ENCODE results near the gene RBM39. TPM values are rescaled to one million over a fixed set of nuclear protein-coding genes. Genes with fewer than 3 reads are reported as not detected.
"Not testable (repeated sequence)": the region's sequence is repeated elsewhere in the genome, so short reads cannot be mapped to it uniquely, and the experiment has no call there.

The RBM39 gene
- total RNA-seq, 2 donors from 2014 or later = 276 to 332 TPM

DNA sequence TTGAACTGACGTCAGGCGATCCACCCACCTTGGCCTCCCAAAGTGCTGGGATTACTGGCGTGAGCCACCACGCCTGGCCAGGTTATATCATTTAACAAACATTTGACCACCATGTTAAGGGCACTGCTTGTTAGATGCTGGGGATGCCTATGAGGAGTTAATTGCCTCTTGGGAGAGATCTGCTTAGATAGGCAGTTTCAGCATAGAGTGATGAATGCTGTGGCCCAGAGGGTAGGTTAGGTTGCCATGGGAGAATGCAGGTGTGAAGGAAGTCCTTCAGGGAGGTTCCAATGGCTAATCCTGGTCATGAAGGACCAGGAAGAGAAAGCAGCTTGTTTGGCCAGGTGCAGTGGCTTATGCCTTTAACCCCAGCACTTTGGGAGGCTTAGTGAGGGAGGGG is 46.7 kb upstream of the RBM39 start:
- no peaks in the 10 kb centered on the region for H3K27me3 Mint-ChIP-seq (ENCODE audit: insufficient read depth)
- no peak overlapping the region for H3K27ac Mint-ChIP-seq
- H3K9ac ChIP-seq (ENCODE audit: extremely low read depth, low read length, poor library complexity, severe bottlenecking) = no peak overlapping the region
- no peak overlapping the region for H3K4me3 ChIP-seq (ENCODE audit: low read length)
- peaks cover 3% of the 10 kb centered on the region for H3K4me1 Mint-ChIP-seq
- no peak for TF ChIP-seq CTCF (conservative IDR thresholded peaks at IDR 0.05)
- H3K27me3 ChIP-seq (ENCODE audit: control insufficient read depth, insufficient read depth, low read length, poor library complexity, severe bottlenecking) = no peaks in the 10 kb centered on the region
- DNase-seq = no peak
- no peaks in the 10 kb centered on the region for H3K4me1 ChIP-seq (ENCODE audit: control insufficient read depth, insufficient read depth, low read length)
- no peaks in the 10 kb centered on the region for H3K9me3 Mint-ChIP-seq
- H3K27ac ChIP-seq (ENCODE audit: low read depth, low read length) = no peak overlapping the region
- no peaks in the 10 kb centered on the region for H3K9me3 ChIP-seq (ENCODE audit: control insufficient read depth, low read length)
- H3K4me3 Mint-ChIP-seq = no peak overlapping the region
- H3K36me3 Mint-ChIP-seq (ENCODE audit: low read depth) = peaks cover 15% of the 10 kb centered on the region
- H3K36me3 ChIP-seq (ENCODE audit: control insufficient read depth, insufficient read depth, low read length) = peaks cover 4% of the 10 kb centered on the region
- WGBS, 2 experiments (ENCODE audit: insufficient coverage in 1 of 2, insufficient read length in 1 of 2) = 97% methylated on average over 4 of the region's 4 CpGs; no CpG with 5 or more reads in 1 of the 2 experiments

- H3K27me3 Mint-ChIP-seq (ENCODE audit: insufficient read depth); H3K27me3 ChIP-seq (ENCODE audit: control insufficient read depth, insufficient read depth, low read length, poor library complexity, severe bottlenecking); H3K4me1 Mint-ChIP-seq; H3K9me3 ChIP-seq (ENCODE audit: control insufficient read depth, low read length); H3K4me3 ChIP-seq (ENCODE audit: low read length); H3K4me1 ChIP-seq (ENCODE audit: control insufficient read depth, insufficient read depth, low read length); H3K27ac Mint-ChIP-seq; DNase-seq; H3K27ac ChIP-seq (ENCODE audit: low read depth, low read length); H3K4me3 Mint-ChIP-seq; H3K9me3 Mint-ChIP-seq; H3K9ac ChIP-seq (ENCODE audit: extremely low read depth, low read length, poor library complexity, severe bottlenecking): not testable (repeated sequence)
- peaks cover 15% of the 10 kb centered on the region for H3K36me3 Mint-ChIP-seq (ENCODE audit: low read depth)
- peaks cover 16% of the 10 kb centered on the region for H3K36me3 ChIP-seq (ENCODE audit: control insufficient read depth, insufficient read depth, low read length)
- WGBS, 2 experiments (ENCODE audit: insufficient coverage in 1 of 2, insufficient read length in 1 of 2) = 93 to 97% methylated on average over 3 to 4 of the region's 4 CpGs
Measured at GRCh38 chr20:35785541-35785940, 43.5 kb upstream of the RBM39 start.

DNA sequence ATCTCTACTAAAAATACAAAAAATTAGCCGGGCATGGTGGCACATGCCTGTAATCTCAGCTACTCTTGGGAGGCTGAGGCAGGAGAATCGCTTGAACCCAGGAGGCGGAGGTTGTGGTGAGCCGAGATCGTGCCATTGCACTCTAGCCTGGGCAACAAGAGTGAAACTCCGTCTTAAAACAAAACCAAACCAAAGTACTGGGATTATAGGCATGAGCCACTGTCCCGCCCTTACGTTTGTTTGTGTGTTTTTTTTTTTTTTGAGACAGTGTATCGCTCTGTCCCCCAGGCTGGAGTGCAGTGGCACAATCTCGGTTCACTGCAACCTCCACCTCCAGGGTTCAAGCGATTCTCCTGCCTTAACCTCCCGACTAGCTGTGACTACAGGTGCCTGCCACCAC is 41.8 kb upstream of the RBM39 start:
- H3K4me3 ChIP-seq (ENCODE audit: low read length); H3K4me1 Mint-ChIP-seq; DNase-seq; H3K27ac ChIP-seq (ENCODE audit: low read depth, low read length); H3K4me1 ChIP-seq (ENCODE audit: control insufficient read depth, insufficient read depth, low read length); H3K9me3 ChIP-seq (ENCODE audit: control insufficient read depth, low read length); H3K9me3 Mint-ChIP-seq; H3K27me3 ChIP-seq (ENCODE audit: control insufficient read depth, insufficient read depth, low read length, poor library complexity, severe bottlenecking); H3K9ac ChIP-seq (ENCODE audit: extremely low read depth, low read length, poor library complexity, severe bottlenecking); H3K27me3 Mint-ChIP-seq (ENCODE audit: insufficient read depth); H3K4me3 Mint-ChIP-seq; H3K27ac Mint-ChIP-seq: not testable (repeated sequence)
- peaks cover 24% of the 10 kb centered on the region for H3K36me3 Mint-ChIP-seq (ENCODE audit: low read depth)
- 94 to 98% methylated on average over 8 to 12 of the region's 12 CpGs for WGBS, 2 experiments (ENCODE audit: insufficient coverage in 1 of 2, insufficient read length in 1 of 2)
- H3K36me3 ChIP-seq (ENCODE audit: control insufficient read depth, insufficient read depth, low read length) = peaks cover 19% of the 10 kb centered on the region

GRCh38 chr20:35776513-35777101 is 34.5 kb upstream of the RBM39 start:
- Histone ChIP-seq H3K4me3 (ENCODE audit: low read length) (peak overlapping the region; percentile 34), H3K27ac (ENCODE audit: low read depth, low read length) (no peak overlapping the region), H3K4me1 (ENCODE audit: control insufficient read depth, insufficient read depth, low read length) (peaks cover 10% of the 10 kb centered on the region), H3K36me3 (ENCODE audit: control insufficient read depth, insufficient read depth, low read length) (peaks cover 18% of the 10 kb centered on the region), H3K9ac (ENCODE audit: extremely low read depth, low read length, poor library complexity, severe bottlenecking) (no peak overlapping the region), H3K9me3 (ENCODE audit: control insufficient read depth, low read length) (no peaks in the 10 kb centered on the region), H3K27me3 (ENCODE audit: control insufficient read depth, insufficient read depth, low read length, poor library complexity, severe bottlenecking) (no peaks in the 10 kb centered on the region)
- H3K4me3 Mint-ChIP-seq = no peak overlapping the region
- H3K4me1 Mint-ChIP-seq = peaks cover 34% of the 10 kb centered on the region
- peaks cover 1% of the 10 kb centered on the region for H3K9me3 Mint-ChIP-seq
- no peak for TF ChIP-seq CTCF (conservative IDR thresholded peaks at IDR 0.05)
- H3K27ac Mint-ChIP-seq = peak overlapping the region; percentile 28
- peaks cover 2% of the 10 kb centered on the region for H3K27me3 Mint-ChIP-seq (ENCODE audit: insufficient read depth)
- no peak for DNase-seq
- H3K36me3 Mint-ChIP-seq (ENCODE audit: low read depth) = peaks cover 25% of the 10 kb centered on the region
- 89 to 90% methylated on average over 4 of the region's 4 CpGs for WGBS, 2 experiments (ENCODE audit: insufficient coverage in 1 of 2, insufficient read length in 1 of 2)

All from endodermal cell (in vitro differentiated cells).